HepG2 (cell line): ENCODE measurements around the gene ROMO1. TPM values are rescaled to one million over a fixed set of nuclear protein-coding genes. Genes with fewer than 3 reads are reported as not detected.

Source experiments
- BRF2 ChIP-seq: sonication (generic); formaldehyde crosslinking; IDR thresholded peaks from 2 replicates; pipeline ENCODE4 v1.8.1; 2022; ENCODE audit warnings: mild to moderate bottlenecking, missing genetic modification reagents
- ELF3 ChIP-seq: IDR thresholded peaks from 2 replicates; pipeline ENCODE4 v1.6.1; 2016; ENCODE audit warnings: missing genetic modification reagents, missing compliant biosample characterization
- HOXA7 ChIP-seq: sonication (generic); formaldehyde crosslinking; IDR thresholded peaks from 2 replicates; pipeline ENCODE4 v1.8.1; 2022; ENCODE audit warnings: mild to moderate bottlenecking, missing genetic modification reagents, moderate library complexity
- KLF16 ChIP-seq, 2 experiments: sonication (generic) in 1 of 2; formaldehyde crosslinking in 1 of 2; IDR thresholded peaks; 2 replicates each; pipeline versions ENCODE4 v1.6.1 to v1.8.0; 2016 to 2023; ENCODE audit warnings: missing genetic modification reagents in 2 of 2, missing compliant biosample characterization in 1 of 2
- MBD4 ChIP-seq: IDR thresholded peaks from 2 replicates; pipeline ENCODE4 v1.6.1; 2012; ENCODE audit warnings: low read length, inconsistent platforms, borderline replicate concordance
- MTF1 ChIP-seq: sonication (generic); formaldehyde crosslinking; IDR thresholded peaks from 2 replicates; pipeline ENCODE4 v1.5.0; 2020; ENCODE audit warnings: missing genetic modification reagents
- PCBP1 ChIP-seq: fragments of 200-400 bp; formaldehyde crosslinking; IDR thresholded peaks from 2 replicates; pipeline ENCODE4 v1.6.1; 2017; ENCODE audit warnings: mild to moderate bottlenecking, low read depth, low read length, borderline replicate concordance
- PPARG ChIP-seq: conservative IDR thresholded peaks from 2 replicates; pipeline ENCODE4 v1.6.1; 2016; ENCODE audit warnings: missing biosample characterization, missing genetic modification reagents
- TCF7 ChIP-seq: sonication (generic); IDR thresholded peaks from 2 replicates; pipeline ENCODE4 v1.6.1; 2016; ENCODE audit warnings: antibody characterized with exemption, low read depth
- TFDP1 ChIP-seq: IDR thresholded peaks from 2 replicates; pipeline ENCODE4 v1.6.1; 2016; ENCODE audit warnings: missing compliant biosample characterization, missing genetic modification reagents, borderline replicate concordance
- YEATS2 ChIP-seq: sonication (generic); formaldehyde crosslinking; IDR thresholded peaks from 2 replicates; pipeline ENCODE4 v1.4.0; 2020; ENCODE audit warnings: missing genetic modification reagents, borderline replicate concordance
- ZBTB42 ChIP-seq: sonication (generic); formaldehyde crosslinking; IDR thresholded peaks from 2 replicates; pipeline ENCODE4 v1.5.0; 2020; ENCODE audit warnings: mild to moderate bottlenecking, missing genetic modification reagents
- ZNF292 ChIP-seq: sonication (generic); formaldehyde crosslinking; IDR thresholded peaks from 2 replicates; pipeline ENCODE4 v1.8.1; 2022; ENCODE audit warnings: mild to moderate bottlenecking, low read depth, missing genetic modification reagents, borderline replicate concordance
- ZNF318 ChIP-seq: sonication (generic); formaldehyde crosslinking; IDR thresholded peaks from 2 replicates; pipeline ENCODE4 v1.4.0; 2020; ENCODE audit warnings: mild to moderate bottlenecking, missing genetic modification reagents
- ZNF550 ChIP-seq: sonication (generic); formaldehyde crosslinking; IDR thresholded peaks from 2 replicates; pipeline ENCODE4 v1.4.0; 2020; ENCODE audit warnings: mild to moderate bottlenecking, missing genetic modification reagents, borderline replicate concordance
- ZNF740 ChIP-seq: sonication (generic); formaldehyde crosslinking; IDR thresholded peaks from 2 replicates; pipeline ENCODE4 v1.4.0; 2020; ENCODE audit warnings: missing genetic modification reagents
- polyA plus RNA-seq, 8 experiments: library from polyadenylated mRNA; depleted of rRNA in 3 of 8; stranded (reverse) in 7 of 8; unstranded in 1 of 8; fragments of >200 nt; fragmentation: Illumina TruSeq in 4 of 8; extraction: Trizol in 4 of 8; gene quantifications; 2 replicates each; pipeline versions ENCODE4 v1.2.1 to v1.2.3, GENCODE V29; 2011 to 2016; ENCODE audit warnings: low read depth in 4 of 8, missing spikeins in 1 of 8, mixed read lengths in 1 of 8; ENCODE audit not compliant: insufficient read depth in 1 of 8
- total RNA-seq, 5 experiments: library from RNA; depleted of rRNA; stranded (reverse); fragments of >200 nt; fragmentation: Illumina TruSeq; extraction: Trizol; gene quantifications; 2 replicates each; pipeline ENCODE4 v1.2.3, GENCODE V29; 2016; ENCODE audit warnings: low read depth in 1 of 5

The ROMO1 gene
- total and polyA plus RNA-seq, 2 of the 13 experiments (the other 11 are each of a cell fraction or from before 2014, with no cell fraction given): 636 to 755 TPM

GRCh38 chr20:35699127-35699956, at the start of gene ROMO1, which contains the start of gene NFS1 (continued):
- TF ChIP-seq MBD4 (no peak), BRF2 (CRISPR knock-in tag) (peak; percentile 96; the same call in 1 of the 2 replicates), MTF1 (peak; percentile 94), ZNF740 (CRISPR knock-in tag) (0 out of 2 replicates have a peak, but pooled peaks have one; percentile 36), YEATS2 (CRISPR knock-in tag) (peak; percentile 98), HOXA7 (CRISPR knock-in tag) (no peak), ZNF292 (CRISPR knock-in tag) (peak; percentile 86; the same call in 1 of the 2 replicates), ZBTB42 (CRISPR knock-in tag) (peak; percentile 57; the same call in 1 of the 2 replicates), ELF3 (CRISPR knock-in tag) (peak; percentile 98), PCBP1 (peak; percentile 97), TCF7 (no peak), KLF16 (CRISPR knock-in tag; IDR thresholded peaks at IDR 0.05) (peak; percentile 57 to 98; a peak in 2 of 4 replicates), ZNF318 (CRISPR knock-in tag) (peak; percentile 88; the same call in 1 of the 2 replicates), PPARG (CRISPR knock-in tag) (peak; percentile 89), TFDP1 (peak; percentile 88), ZNF550 (CRISPR knock-in tag) (no peak; the same call in 1 of the 2 replicates)
